KMS-11 (cell line): Measurements from ENCODE around the gene NFE2.

Experiments used
- H2AFZ ChIP-seq: fragments of 200-600 bp; sonication (generic); 2 replicates; pipeline ENCODE4 v1.6.1; 2016; ENCODE audit warnings: antibody characterized with exemption, mixed run types, low read depth
- H3K27ac ChIP-seq: fragments of 200-600 bp; sonication (generic); 2 replicates; pipeline ENCODE4 v1.6.1; 2016; ENCODE audit warnings: mild to moderate bottlenecking, mixed run types
- H3K27me3 ChIP-seq: fragments of 200-600 bp; sonication (generic); 2 replicates; pipeline ENCODE4 v1.6.1; 2017; ENCODE audit warnings: mild to moderate bottlenecking, low read depth, mixed run types, moderate library complexity; ENCODE audit not compliant: insufficient read depth
- H3K36me3 ChIP-seq: fragments of 200-600 bp; sonication (generic); 2 replicates; pipeline ENCODE4 v1.6.1; 2017; ENCODE audit warnings: mild to moderate bottlenecking, mixed run types; ENCODE audit not compliant: insufficient read depth
- H3K4me1 ChIP-seq: fragments of 200-600 bp; sonication (generic); 2 replicates; pipeline ENCODE4 v1.6.1; 2016; ENCODE audit warnings: mild to moderate bottlenecking, low read depth, mixed run types; ENCODE audit not compliant: poor library complexity, severe bottlenecking
- H3K4me2 ChIP-seq: fragments of 200-600 bp; sonication (generic); 2 replicates; pipeline ENCODE4 v1.7.0; 2016; ENCODE audit warnings: mild to moderate bottlenecking, mixed run types
- H3K4me3 ChIP-seq: fragments of 200-600 bp; sonication (generic); IDR thresholded peaks from 2 replicates; pipeline ENCODE4 v1.6.1; 2017; ENCODE audit warnings: low read depth, low read length, mixed read lengths; ENCODE audit not compliant: insufficient read depth
- H3K79me2 ChIP-seq: fragments of 200-600 bp; sonication (generic); 2 replicates; pipeline ENCODE4 v1.6.1; 2016; ENCODE audit warnings: low read depth, mixed run types; ENCODE audit not compliant: insufficient read depth
- H3K9ac ChIP-seq: fragments of 200-600 bp; sonication (generic); 2 replicates; pipeline ENCODE4 v1.6.1; 2016; ENCODE audit warnings: mild to moderate bottlenecking, mixed run types
- H4K20me1 ChIP-seq: fragments of 200-600 bp; sonication (generic); 2 replicates; pipeline ENCODE4 v1.6.1; 2016; ENCODE audit warnings: mild to moderate bottlenecking, mixed run types; ENCODE audit not compliant: insufficient read depth
- TF ChIP-seq, protein P1 (sequence below): fragments of 200-600 bp; sonication (generic); conservative IDR thresholded peaks from 2 replicates; pipeline ENCODE4 v1.6.1; 2017; ENCODE audit warnings: low read depth, mild to moderate bottlenecking, antibody characterized with exemption, low read length, moderate library complexity, mixed read lengths

NFE2 gene

DNA sequence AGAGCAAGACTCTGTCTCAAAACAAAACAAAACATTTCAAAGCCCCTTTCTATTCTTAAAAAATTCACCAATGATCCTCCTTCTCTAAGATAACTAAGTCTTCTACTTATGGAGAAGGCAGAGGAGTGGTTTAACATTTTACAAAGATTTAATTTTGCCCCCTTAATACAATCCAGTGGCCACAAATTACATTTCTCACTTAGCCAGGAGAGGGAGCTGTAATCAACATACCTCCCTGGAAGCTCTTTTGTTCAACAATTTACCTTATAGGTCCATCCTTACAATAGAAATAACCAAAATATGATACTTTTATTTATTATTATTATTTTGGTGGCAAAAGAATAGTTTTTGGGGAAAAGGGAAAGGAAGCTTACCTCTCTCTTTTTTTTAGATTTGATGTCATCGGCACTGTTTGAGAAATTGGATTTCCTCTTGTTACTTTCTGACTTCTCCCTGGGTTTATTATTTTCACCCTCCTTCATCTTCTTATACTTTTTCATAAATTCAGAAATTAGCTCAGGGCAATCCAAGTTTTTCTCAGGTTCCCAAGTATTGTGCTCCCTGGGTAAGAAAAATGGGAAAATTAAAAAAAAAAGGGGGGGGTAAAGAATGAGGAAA is 49.0 kb downstream of the NFE2 start:
- H4K20me1 ChIP-seq, result no peaks in the 10 kb centered on the region
- peaks cover 5% of the 10 kb centered on the region for H3K4me1 ChIP-seq
- no peak overlapping the region for H2AFZ ChIP-seq
- TF ChIP-seq, protein P1, sequence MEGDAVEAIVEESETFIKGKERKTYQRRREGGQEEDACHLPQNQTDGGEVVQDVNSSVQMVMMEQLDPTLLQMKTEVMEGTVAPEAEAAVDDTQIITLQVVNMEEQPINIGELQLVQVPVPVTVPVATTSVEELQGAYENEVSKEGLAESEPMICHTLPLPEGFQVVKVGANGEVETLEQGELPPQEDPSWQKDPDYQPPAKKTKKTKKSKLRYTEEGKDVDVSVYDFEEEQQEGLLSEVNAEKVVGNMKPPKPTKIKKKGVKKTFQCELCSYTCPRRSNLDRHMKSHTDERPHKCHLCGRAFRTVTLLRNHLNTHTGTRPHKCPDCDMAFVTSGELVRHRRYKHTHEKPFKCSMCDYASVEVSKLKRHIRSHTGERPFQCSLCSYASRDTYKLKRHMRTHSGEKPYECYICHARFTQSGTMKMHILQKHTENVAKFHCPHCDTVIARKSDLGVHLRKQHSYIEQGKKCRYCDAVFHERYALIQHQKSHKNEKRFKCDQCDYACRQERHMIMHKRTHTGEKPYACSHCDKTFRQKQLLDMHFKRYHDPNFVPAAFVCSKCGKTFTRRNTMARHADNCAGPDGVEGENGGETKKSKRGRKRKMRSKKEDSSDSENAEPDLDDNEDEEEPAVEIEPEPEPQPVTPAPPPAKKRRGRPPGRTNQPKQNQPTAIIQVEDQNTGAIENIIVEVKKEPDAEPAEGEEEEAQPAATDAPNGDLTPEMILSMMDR, result peak; percentile 77
- H3K27ac ChIP-seq, result no peak overlapping the region
- H3K9ac ChIP-seq, result no peak overlapping the region
- no peaks in the 10 kb centered on the region for H3K27me3 ChIP-seq
- no peak overlapping the region for H3K4me2 ChIP-seq
- H3K36me3 ChIP-seq, result peaks cover 3% of the 10 kb centered on the region; the same call in 1 of the 2 replicates
- no peaks in the 10 kb centered on the region; the same call in 1 of the 2 replicates for H3K79me2 ChIP-seq
- no peak overlapping the region for H3K4me3 ChIP-seq

DNA sequence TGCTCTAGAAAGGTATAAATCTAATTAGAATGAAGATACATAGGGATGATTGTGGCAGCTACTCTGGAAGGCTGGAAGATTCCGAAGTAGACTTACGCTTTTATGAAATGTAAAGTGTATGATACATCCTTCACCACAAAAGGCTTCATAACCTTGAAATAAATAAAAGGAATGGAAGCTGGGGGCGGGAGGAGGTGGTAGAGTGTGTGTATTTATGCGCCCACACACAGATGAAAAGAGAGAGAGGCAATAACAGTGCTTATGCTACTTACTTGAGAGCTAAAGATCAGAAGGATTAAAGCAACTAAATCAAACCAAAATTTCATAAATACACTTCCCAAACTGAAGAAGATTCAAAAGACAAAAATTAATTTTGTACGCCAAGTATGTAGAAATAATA is 51.3 kb downstream of the NFE2 start:
- Histone ChIP-seq H4K20me1 (no peaks in the 10 kb centered on the region), H3K9ac (no peak overlapping the region), H3K79me2 (no peaks in the 10 kb centered on the region; the same call in 1 of the 2 replicates), H2AFZ (no peak overlapping the region), H3K36me3 (0 out of 2 replicates have a peak, but pooled peaks cover 3% of the 10 kb centered on the region), H3K27ac (no peak overlapping the region), H3K4me3 (no peak overlapping the region), H3K4me2 (no peak overlapping the region), H3K4me1 (peaks cover 5% of the 10 kb centered on the region), H3K27me3 (no peaks in the 10 kb centered on the region)
- TF ChIP-seq, protein P1, result no peak

DNA sequence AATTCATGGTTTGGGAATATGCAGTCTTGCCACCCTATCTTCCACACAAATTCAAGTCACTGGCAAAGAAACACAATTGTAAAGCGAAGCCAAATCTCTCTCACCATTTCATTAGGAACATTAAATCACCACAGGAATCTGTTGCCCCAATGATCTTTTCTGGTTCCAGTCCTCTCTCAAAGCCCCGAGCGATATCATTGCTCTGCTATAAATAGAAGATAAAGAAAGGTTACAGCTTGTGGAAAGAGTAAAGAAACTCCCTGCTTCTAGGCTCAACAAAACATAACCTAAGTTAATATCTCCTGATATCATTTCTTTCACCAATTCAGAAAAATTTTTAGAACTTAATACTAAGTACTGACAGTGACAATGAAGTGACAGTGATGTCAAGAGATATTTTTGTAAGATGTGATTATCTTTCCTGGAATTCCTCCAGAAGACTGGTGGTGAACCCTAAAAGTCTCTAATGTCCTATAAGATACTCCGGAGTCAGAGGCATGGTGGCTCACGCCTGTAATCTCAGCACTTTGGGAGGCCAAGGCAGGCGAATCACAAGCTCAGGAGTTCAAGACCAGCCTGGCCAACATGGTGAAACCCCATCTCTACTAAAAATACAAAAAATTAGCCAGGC is 54.7 kb downstream of the NFE2 start:
- H2AFZ ChIP-seq, result no peak overlapping the region
- peaks cover 15% of the 10 kb centered on the region for H3K4me1 ChIP-seq
- H3K79me2 ChIP-seq, result no peaks in the 10 kb centered on the region; the same call in 1 of the 2 replicates
- TF ChIP-seq, protein P1, result no peak
- H3K27ac ChIP-seq, result no peak overlapping the region
- no peak overlapping the region for H3K4me3 ChIP-seq
- no peaks in the 10 kb centered on the region for H3K27me3 ChIP-seq
- peaks cover 9% of the 10 kb centered on the region; the same call in 1 of the 2 replicates for H3K36me3 ChIP-seq
- no peak overlapping the region for H3K4me2 ChIP-seq
- H3K9ac ChIP-seq, result no peak overlapping the region
- no peaks in the 10 kb centered on the region for H4K20me1 ChIP-seq
